Loucy (cell line): Measurements from ENCODE around the gene UNC80.

ENCODE experiments used
- H2AFZ ChIP-seq: fragments of 200-600 bp; sonication (generic); 2 replicates; pipeline ENCODE4 v1.6.0; 2016; ENCODE audit warnings: antibody characterized with exemption, mild to moderate bottlenecking, low read length, moderate library complexity
- H3F3A ChIP-seq: fragments of 200-600 bp; 2 replicates; pipeline ENCODE4 v1.6.0; 2016; ENCODE audit warnings: antibody characterized with exemption, low read depth, mild to moderate bottlenecking
- H3K27me3 ChIP-seq: fragments of 200-600 bp; sonication (generic); 2 replicates; pipeline ENCODE4 v1.6.1; 2014; ENCODE audit warnings: low read length, mild to moderate bottlenecking; ENCODE audit not compliant: insufficient read depth, poor library complexity, severe bottlenecking
- H3K36me3 ChIP-seq: fragments of 200-600 bp; sonication (generic); 2 replicates; pipeline ENCODE4 v1.6.1; 2016; ENCODE audit warnings: low read length; ENCODE audit not compliant: insufficient read depth
- H3K4me1 ChIP-seq: fragments of 200-600 bp; sonication (generic); 2 replicates; pipeline ENCODE4 v1.5.1; 2014; ENCODE audit warnings: low read length, mild to moderate bottlenecking; ENCODE audit not compliant: insufficient read depth, poor library complexity, severe bottlenecking
- H3K4me2 ChIP-seq: fragments of 200-600 bp; sonication (generic); 2 replicates; pipeline ENCODE4 v1.6.0; 2014; ENCODE audit warnings: antibody characterized with exemption, low read length, low read depth, mild to moderate bottlenecking; ENCODE audit not compliant: poor library complexity, severe bottlenecking
- H3K4me3 ChIP-seq: fragments of 200-600 bp; sonication (generic); 2 replicates; pipeline ENCODE4 v1.5.1; 2014; ENCODE audit warnings: low read length, mild to moderate bottlenecking, mixed read lengths; ENCODE audit not compliant: poor library complexity, severe bottlenecking
- H3K79me2 ChIP-seq: fragments of 200-600 bp; sonication (generic); 2 replicates; pipeline ENCODE4 v1.6.1; 2014; ENCODE audit warnings: low read length; ENCODE audit not compliant: insufficient read depth
- H3K9ac ChIP-seq: fragments of 200-600 bp; sonication (generic); 2 replicates; pipeline ENCODE4 v1.6.0; 2014; ENCODE audit warnings: mild to moderate bottlenecking, low read depth, low read length, moderate library complexity; ENCODE audit not compliant: poor library complexity, severe bottlenecking
- H3K9me2 ChIP-seq: fragments of 200-600 bp; sonication (generic); replicated peaks from 2 replicates; pipeline ENCODE4 v1.6.1; 2016; ENCODE audit warnings: low read depth, low read length, mixed read lengths
- H3K9me3 ChIP-seq: fragments of 200-600 bp; sonication (generic); 2 replicates; pipeline ENCODE4 v1.6.1; 2014; ENCODE audit warnings: mild to moderate bottlenecking, antibody characterized with exemption, low read length, low read depth; ENCODE audit not compliant: insufficient read depth
- H4K20me1 ChIP-seq: fragments of 200-600 bp; sonication (generic); 2 replicates; pipeline ENCODE4 v1.6.0; 2014; ENCODE audit warnings: antibody characterized with exemption, low read length, mild to moderate bottlenecking; ENCODE audit not compliant: insufficient read depth, poor library complexity, severe bottlenecking
- CTCF ChIP-seq: fragments of 200-600 bp; sonication (generic); conservative IDR thresholded peaks from 2 replicates; pipeline ENCODE4 v1.5.1; 2014; ENCODE audit warnings: mild to moderate bottlenecking, antibody characterized with exemption, low read length
- EZH2phosphoT487 ChIP-seq: fragments of 200-600 bp; IDR thresholded peaks from 2 replicates; pipeline ENCODE4 v1.6.1; 2018; ENCODE audit warnings: antibody characterized with exemption, mild to moderate bottlenecking, moderate library complexity, borderline replicate concordance

Gene UNC80

GRCh38 chr2:209734805-209735204 lies 36.8 kb upstream of the UNC80 start:
- Histone ChIP-seq H3K36me3 (no peaks in the 10 kb centered on the region), H3K9me2 (no peaks in the 10 kb centered on the region), H3K4me3 (no peak overlapping the region), H3K4me1 (no peaks in the 10 kb centered on the region), H4K20me1 (no peaks in the 10 kb centered on the region), H2AFZ (no peak overlapping the region), H3K4me2 (no peak overlapping the region), H3K9me3 (no peaks in the 10 kb centered on the region), H3K9ac (no peak overlapping the region), H3K27me3 (no peaks in the 10 kb centered on the region), H3F3A (no peaks in the 10 kb centered on the region), H3K79me2 (no peaks in the 10 kb centered on the region)
- TF ChIP-seq CTCF (no peak), EZH2phosphoT487 (no peak)

- no peaks in the 10 kb centered on the region for H4K20me1 ChIP-seq
- no peak overlapping the region for H3K4me3 ChIP-seq
- H3K9me3 ChIP-seq: no peaks in the 10 kb centered on the region
- H3K4me2 ChIP-seq: no peak overlapping the region
- H3K36me3 ChIP-seq: no peaks in the 10 kb centered on the region
- no peaks in the 10 kb centered on the region for H3K9me2 ChIP-seq
- H3K27me3 ChIP-seq: no peaks in the 10 kb centered on the region
- H2AFZ ChIP-seq: no peak overlapping the region
- H3K4me1 ChIP-seq: no peaks in the 10 kb centered on the region
- no peaks in the 10 kb centered on the region for H3F3A ChIP-seq
- no peaks in the 10 kb centered on the region for H3K79me2 ChIP-seq
- TF ChIP-seq CTCF (no peak), EZH2phosphoT487 (no peak)
- no peak overlapping the region for H3K9ac ChIP-seq
Measured at GRCh38 chr2:209741953-209742352, 29.7 kb upstream of the UNC80 start.

- Histone ChIP-seq H3F3A (no peaks in the 10 kb centered on the region), H3K4me2 (no peak overlapping the region), H3K27me3 (no peaks in the 10 kb centered on the region), H3K9ac (no peak overlapping the region), H3K4me1 (no peaks in the 10 kb centered on the region), H3K36me3 (no peaks in the 10 kb centered on the region), H3K9me3 (no peaks in the 10 kb centered on the region), H3K4me3 (no peak overlapping the region), H4K20me1 (no peaks in the 10 kb centered on the region), H3K9me2 (no peaks in the 10 kb centered on the region), H2AFZ (no peak overlapping the region), H3K79me2 (no peaks in the 10 kb centered on the region)
- TF ChIP-seq EZH2phosphoT487 (no peak), CTCF (no peak)
Measured at GRCh38 chr2:209753020-209753419, 18.6 kb upstream of the UNC80 start.
